NOMO-1 (cell line): ENCODE results near the gene CHD2.
"Not testable (repeated sequence)": the region's sequence is repeated elsewhere in the genome, so short reads cannot be mapped to it uniquely, and the experiment has no call there.

ENCODE experiments used
- DNase-seq, 2 experiments: peaks; one replicate each; lab custom pipeline; 2025; ENCODE audit not compliant: unreplicated experiment in 2 of 2; lab: John Stamatoyannopoulos, UW

CHD2 gene

GRCh38 chr15:93031557-93032384 is 131.6 kb downstream of the CHD2 start:
- not testable (repeated sequence) for DNase-seq

GRCh38 chr15:93032515-93033206 is 132.5 kb downstream of the CHD2 start:
- DNase-seq = not testable (repeated sequence)

GRCh38 chr15:93033434-93034045 is 133.4 kb downstream of the CHD2 start:
- no peak for DNase-seq

DNA sequence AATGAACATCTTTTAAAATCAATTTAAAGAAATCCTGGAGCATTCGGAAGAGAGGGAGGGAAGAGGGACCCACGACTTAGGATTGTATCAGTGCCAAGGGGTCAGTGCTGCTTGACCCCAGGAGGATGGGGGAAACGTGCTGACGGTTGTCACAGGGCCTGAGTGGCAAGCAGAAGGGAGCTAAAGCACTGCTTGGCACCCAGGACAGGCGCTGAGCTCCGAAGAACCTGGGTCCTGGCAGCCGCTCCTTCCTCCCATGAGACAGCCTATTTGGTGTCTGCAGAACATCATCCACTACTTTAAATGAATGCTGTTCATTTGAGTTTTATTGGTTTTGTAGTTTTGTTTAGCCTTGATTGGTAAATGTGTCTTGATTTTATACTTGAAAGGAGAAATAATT is 134.4 kb downstream of the CHD2 start:
- DNase-seq = no peak

GRCh38 chr15:93035092-93035915 is 135.2 kb downstream of the CHD2 start:
- DNase-seq = no peak

DNA sequence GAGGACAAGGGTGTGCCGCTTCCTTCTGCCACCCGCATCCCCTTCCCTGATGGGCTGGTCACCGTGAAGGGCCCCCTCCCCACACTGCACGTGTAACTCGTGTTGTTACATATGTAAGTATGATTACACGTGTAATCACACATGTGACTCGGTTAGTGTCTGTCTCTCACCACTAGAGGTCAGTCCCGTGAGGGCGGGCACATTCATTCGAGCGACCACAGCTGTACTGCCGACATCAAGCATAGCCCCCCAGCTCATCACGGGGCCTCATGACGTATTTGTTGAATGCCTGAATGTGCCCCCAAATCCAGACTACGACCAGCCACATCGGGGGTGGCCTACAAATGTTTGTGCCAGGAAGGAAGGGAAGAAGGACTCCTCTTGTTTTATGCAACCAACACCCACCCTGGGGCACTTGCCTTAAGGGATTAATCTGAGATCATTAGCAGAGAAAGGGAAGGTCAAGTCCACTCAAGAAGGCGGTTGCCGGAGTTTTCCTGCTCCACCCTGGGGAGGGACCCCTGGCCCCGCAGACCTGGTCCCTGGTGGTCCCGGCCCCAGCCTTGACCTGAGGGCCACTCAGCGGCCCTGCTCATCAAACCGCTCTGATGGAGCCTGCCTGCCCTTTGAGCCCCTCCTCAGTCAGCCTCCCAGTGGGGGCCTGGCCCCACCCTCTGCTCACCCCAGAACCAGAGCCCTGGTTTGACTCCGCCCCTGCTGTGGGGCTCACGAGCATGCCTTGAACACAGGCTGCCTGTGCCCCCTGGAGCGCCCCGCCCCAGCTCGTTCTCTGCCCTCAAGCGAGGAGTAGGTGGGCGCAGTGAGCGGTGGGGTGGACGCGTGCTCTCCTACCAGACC is 136.1 kb downstream of the CHD2 start:
- peak; percentile 42 to 56 for DNase-seq

- peak; percentile 84 to 85 for DNase-seq
Observed at GRCh38 chr15:93036951-93037819, 137.1 kb downstream of the CHD2 start.

- DNase-seq = peak; percentile 16 to 49
Observed at GRCh38 chr15:93037820-93038705, 137.9 kb downstream of the CHD2 start.

DNA sequence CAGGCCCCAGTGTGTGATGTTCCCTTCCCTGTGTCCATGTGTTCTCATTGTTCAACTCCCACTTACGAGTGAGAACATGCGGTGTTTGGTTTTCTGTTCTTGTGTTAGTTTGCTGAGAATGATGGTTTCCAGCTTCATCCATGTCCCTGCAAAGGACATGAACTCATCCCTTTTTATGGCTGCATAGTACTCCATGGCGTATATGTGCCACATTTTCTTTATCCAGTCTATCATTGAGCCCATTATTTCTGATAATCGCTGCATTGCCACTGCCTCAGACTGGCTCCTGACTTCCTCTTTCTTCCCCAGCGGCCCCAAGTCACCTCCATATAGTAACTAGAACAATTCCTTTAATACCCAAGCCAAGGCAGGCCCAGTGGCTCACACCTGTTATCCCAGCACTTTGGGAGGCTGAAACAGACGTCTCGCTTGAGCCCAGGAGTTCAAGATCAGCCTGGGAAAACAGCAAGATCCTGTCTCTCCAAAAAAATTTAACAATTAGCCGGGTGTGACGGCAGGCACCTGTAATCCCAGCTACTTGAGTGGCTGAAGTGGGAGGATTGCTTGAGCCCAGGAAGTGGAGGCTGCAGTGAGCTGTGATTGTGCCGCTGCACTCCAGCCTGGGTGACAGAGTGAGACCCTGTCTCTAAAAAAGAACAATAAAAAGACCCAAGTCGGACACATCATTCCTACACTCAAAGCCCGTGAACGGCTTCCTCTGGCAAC is 139.6 kb downstream of the CHD2 start:
- peak in 1 of 2 experiments; percentile 40 for DNase-seq

GRCh38 chr15:93040288-93041158 is 140.4 kb downstream of the CHD2 start:
- DNase-seq = peak; percentile 50 to 59

DNA sequence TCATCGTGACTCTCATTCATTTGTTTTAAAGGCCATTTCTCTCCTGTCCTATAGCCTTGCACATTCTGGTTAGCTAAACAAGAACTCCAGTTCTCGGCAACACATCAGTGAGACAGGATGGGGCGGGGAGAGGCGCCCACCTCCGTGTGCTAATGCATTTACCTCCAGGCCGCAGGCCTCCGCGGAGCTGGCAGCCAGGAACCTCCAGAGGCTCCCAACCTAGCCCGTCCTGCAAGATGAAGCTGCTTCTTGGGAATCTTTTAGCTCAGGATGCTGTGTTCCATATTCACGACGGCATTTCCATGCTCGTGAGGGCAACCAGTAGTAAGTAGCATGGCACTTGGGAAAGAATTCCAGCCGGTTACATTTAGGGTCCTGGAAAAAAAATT is 141.0 kb downstream of the CHD2 start:
- DNase-seq = no peak

DNA sequence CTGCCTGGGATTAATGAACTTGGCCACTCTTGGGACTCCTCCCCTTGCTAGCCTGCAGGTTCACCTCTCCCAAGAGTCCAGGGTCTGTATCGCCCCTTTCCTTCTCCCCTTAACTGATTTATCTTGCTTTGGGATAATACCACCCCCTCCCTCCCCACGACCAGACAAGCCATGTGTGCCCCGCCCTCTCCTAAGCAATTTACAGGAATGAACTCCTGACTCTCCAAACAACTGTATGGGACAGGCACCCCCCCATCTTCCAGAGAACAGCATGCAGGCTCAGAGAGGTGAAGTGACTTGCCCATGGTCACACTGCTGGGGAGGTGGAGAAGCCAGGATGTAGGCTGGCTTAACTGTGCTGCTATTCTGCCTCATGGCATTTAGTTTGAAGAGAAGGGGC is 142.1 kb downstream of the CHD2 start:
- no peak for DNase-seq

GRCh38 chr15:93042691-93043378 is 142.7 kb downstream of the CHD2 start:
- no peak for DNase-seq

DNA sequence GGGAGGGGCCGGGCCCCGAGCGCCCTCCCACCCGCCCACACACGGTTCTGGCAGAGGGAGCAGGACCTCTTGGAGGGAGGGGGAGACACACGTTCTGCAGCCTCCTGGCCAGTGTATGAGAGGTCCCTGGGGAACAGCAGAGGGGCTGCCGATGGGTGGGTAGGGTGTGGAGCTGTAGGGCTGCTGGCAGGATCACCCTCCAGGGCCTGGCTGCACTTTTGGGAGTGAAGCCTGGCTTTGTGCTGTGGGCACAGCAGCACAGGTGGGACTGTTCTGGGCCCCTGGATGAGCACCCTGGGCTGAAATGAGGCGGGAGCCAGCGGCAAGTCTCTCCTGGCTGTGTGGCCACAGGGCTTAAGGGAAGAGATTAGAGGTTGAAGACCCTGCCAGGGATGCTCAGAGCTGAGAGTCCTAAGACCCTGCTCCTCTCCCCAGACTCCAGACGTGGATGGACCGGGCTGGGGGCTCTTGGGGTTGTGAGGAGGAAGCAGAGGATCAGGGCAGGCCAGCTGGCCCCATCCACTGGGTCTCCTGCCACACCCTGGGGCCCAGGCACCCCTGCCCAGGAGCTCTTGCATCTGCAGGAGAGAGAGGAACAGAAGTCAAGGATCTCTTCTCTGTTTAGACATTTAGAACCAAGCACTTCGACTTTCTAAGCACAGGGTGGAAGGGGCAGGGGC is 143.6 kb downstream of the CHD2 start:
- DNase-seq = no peak
